ENCODE results near the gene TEK. TPM values are rescaled to one million over a fixed set of nuclear protein-coding genes. Genes with fewer than 3 reads are reported as not detected.

TEK gene
- polyA plus RNA-seq, 4 donors = 0.22 to 11.3 (median 4.6) TPM

DNA sequence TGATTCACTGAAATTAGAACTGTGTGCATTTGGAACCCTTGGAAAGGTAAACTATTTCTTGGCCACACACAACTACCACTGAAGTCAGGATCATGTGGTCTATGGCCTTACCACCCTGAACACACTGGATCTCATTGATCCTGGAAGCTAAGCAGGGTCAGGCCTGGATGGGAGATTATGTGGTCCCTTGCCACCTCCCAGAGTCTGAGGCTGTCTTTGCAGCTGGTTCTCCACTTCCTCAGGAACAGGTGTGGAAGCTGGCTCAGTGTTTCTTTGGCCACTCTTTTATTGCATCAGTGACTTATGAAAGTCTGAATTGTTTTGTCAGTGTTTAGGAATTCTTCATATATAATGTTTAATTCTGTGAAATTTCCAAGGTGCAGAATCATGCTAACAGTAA lies 89.2 kb downstream of the TEK start:
- DNase-seq (no peak), FAIRE-seq (no peak)
- Histone ChIP-seq H3K27ac (ENCODE audit: low read depth in 1 of 3, low read length in 2 of 3) (no peak overlapping the region), H3K9me3 (ENCODE audit: control insufficient read depth in 2 of 2, insufficient read depth in 1 of 2, low read depth in 1 of 2, low read length in 1 of 2) (no peaks in the 10 kb centered on the region), H3K27me3 (ENCODE audit: control insufficient read depth in 3 of 3, insufficient read depth in 3 of 3, low read length in 3 of 3) (no peaks in the 10 kb centered on the region), H3K4me1 (ENCODE audit: control insufficient read depth in 3 of 3, insufficient read depth in 2 of 3, low read depth in 1 of 3, low read length in 2 of 3) (no peaks in the 10 kb centered on the region), H3K36me3 (ENCODE audit: control insufficient read depth in 3 of 3, insufficient read depth in 2 of 3, low read depth in 1 of 3, low read length in 3 of 3) (peaks cover 0 to 2% (median 0%) of the 10 kb centered on the region in 3 donors), H3K4me3 (ENCODE audit: low read depth in 1 of 3, low read length in 3 of 3) (no peak overlapping the region)

DNA sequence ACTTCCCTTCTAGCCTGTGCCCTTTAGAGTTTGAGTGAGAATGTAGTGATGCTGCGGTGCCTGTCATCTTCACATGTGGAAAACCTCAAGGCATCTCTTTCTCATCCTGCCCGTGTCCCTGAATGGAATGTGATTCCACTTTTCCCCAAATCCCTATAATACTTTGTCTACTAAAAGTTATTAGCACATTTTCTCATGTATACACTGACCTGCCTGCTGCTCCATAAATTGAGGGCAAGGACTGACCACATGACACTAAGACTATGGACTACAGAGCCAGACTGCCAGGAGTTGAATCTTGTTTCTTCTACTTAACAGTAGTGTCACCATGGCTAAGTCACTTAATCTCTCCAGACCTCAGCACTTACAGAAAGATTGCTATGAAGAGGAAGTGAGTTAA lies 93.0 kb downstream of the TEK start:
- H3K27ac ChIP-seq (ENCODE audit: low read depth in 1 of 3, low read length in 2 of 3) = no peak overlapping the region
- DNase-seq (no peak), FAIRE-seq (no peak)
- no peaks in the 10 kb centered on the region for H3K4me1 ChIP-seq (ENCODE audit: control insufficient read depth in 3 of 3, insufficient read depth in 2 of 3, low read depth in 1 of 3, low read length in 2 of 3)
- H3K36me3 ChIP-seq (ENCODE audit: control insufficient read depth in 3 of 3, insufficient read depth in 2 of 3, low read depth in 1 of 3, low read length in 3 of 3) = peaks cover 0 to 2% (median 0%) of the 10 kb centered on the region in 3 donors
- no peaks in the 10 kb centered on the region for H3K27me3 ChIP-seq (ENCODE audit: control insufficient read depth in 3 of 3, insufficient read depth in 3 of 3, low read length in 3 of 3)
- no peaks in the 10 kb centered on the region for H3K9me3 ChIP-seq (ENCODE audit: control insufficient read depth in 2 of 2, insufficient read depth in 1 of 2, low read depth in 1 of 2, low read length in 1 of 2)
- no peak overlapping the region for H3K4me3 ChIP-seq (ENCODE audit: low read depth in 1 of 3, low read length in 3 of 3)
- 74 to 90% (median 85%) methylated on average over 2 of the region's 2 CpGs for WGBS, 3 donors

DNA sequence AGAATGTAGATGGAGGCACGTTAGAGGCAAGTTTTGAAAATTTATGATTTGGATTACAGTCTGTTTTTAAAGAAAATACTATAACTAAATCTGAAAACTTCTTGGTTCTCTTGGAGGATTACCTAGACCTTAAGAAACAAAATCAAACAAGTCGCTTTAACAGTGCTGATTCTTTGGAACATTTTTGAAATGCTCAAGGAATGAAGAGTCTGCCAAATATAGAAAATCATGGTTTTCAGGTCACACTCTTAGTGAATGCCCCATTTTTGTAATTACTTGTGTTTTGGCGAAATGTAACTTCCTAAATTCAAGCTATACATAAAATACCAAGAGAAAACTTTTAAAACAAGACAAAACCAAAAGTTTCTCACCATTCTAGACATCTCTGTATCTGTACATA lies 94.8 kb downstream of the TEK start:
- Histone ChIP-seq H3K4me1 (ENCODE audit: control insufficient read depth in 3 of 3, insufficient read depth in 2 of 3, low read depth in 1 of 3, low read length in 2 of 3) (no peaks in the 10 kb centered on the region), H3K27ac (ENCODE audit: low read depth in 1 of 3, low read length in 2 of 3) (no peak overlapping the region), H3K27me3 (ENCODE audit: control insufficient read depth in 3 of 3, insufficient read depth in 3 of 3, low read length in 3 of 3) (no peaks in the 10 kb centered on the region), H3K4me3 (ENCODE audit: low read depth in 1 of 3, low read length in 3 of 3) (no peak overlapping the region), H3K36me3 (ENCODE audit: control insufficient read depth in 3 of 3, insufficient read depth in 2 of 3, low read depth in 1 of 3, low read length in 3 of 3) (no peaks in the 10 kb centered on the region), H3K9me3 (ENCODE audit: control insufficient read depth in 2 of 2, insufficient read depth in 1 of 2, low read depth in 1 of 2, low read length in 1 of 2) (no peaks in the 10 kb centered on the region)
- FAIRE-seq (no peak), DNase-seq (no peak)
- 69 to 78% (median 73%) methylated on average over 3 of the region's 3 CpGs for WGBS, 3 donors

DNA sequence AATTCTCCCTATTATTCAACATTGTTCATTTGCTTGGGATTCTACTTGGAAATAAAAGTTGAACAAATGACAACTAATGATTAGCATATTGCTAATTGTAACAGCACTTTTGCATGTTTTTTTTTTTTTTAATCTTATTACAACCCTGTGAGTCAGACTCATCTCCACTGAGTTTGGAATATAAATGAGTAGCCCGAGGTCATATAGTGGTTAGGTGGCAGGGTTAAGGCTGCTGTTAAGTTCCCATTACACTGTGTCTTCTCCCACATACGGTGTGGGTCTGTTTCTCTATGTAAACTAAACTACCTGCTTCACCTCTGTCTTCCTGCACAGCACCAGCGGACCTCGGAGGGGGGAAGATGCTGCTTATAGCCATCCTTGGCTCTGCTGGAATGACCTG lies 95.6 kb downstream of the TEK start:
- Histone ChIP-seq H3K36me3 (ENCODE audit: control insufficient read depth in 3 of 3, insufficient read depth in 2 of 3, low read depth in 1 of 3, low read length in 3 of 3) (no peaks in the 10 kb centered on the region), H3K9me3 (ENCODE audit: control insufficient read depth in 2 of 2, insufficient read depth in 1 of 2, low read depth in 1 of 2, low read length in 1 of 2) (no peaks in the 10 kb centered on the region), H3K27me3 (ENCODE audit: control insufficient read depth in 3 of 3, insufficient read depth in 3 of 3, low read length in 3 of 3) (no peaks in the 10 kb centered on the region), H3K4me1 (ENCODE audit: control insufficient read depth in 3 of 3, insufficient read depth in 2 of 3, low read depth in 1 of 3, low read length in 2 of 3) (no peaks in the 10 kb centered on the region), H3K27ac (ENCODE audit: low read depth in 1 of 3, low read length in 2 of 3) (no peak overlapping the region), H3K4me3 (ENCODE audit: low read depth in 1 of 3, low read length in 3 of 3) (no peak overlapping the region)
- 78 to 81% (median 80%) methylated on average over 4 of the region's 4 CpGs for WGBS, 3 donors
- DNase-seq = no peak
- no peak for FAIRE-seq

DNA sequence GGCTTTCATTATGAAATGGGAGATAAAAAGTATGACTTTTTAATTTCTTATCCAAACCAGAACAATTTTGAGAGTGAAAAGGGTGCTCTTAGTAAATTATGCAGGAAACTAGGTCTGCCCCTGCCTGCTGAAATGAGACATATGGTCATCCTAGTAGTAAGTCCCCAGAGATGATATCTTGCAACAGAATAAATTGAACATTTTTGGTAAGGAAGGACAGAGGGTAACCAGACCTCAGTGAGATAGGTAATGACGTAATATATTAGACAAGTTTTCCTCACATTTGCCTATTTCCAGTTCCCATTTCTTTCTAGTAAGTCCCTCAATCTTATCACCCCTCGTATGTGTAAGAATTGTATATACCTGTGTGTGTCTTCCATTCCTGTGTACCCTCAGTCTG lies 96.2 kb downstream of the TEK start:
- H3K9me3 ChIP-seq (ENCODE audit: control insufficient read depth in 2 of 2, insufficient read depth in 1 of 2, low read depth in 1 of 2, low read length in 1 of 2) = no peaks in the 10 kb centered on the region
- no peak overlapping the region for H3K27ac ChIP-seq (ENCODE audit: low read depth in 1 of 3, low read length in 2 of 3)
- WGBS, 3 donors = 83 to 88% (median 84%) methylated on average over 2 of the region's 2 CpGs
- H3K4me3 ChIP-seq (ENCODE audit: low read depth in 1 of 3, low read length in 3 of 3) = no peak overlapping the region
- H3K36me3 ChIP-seq (ENCODE audit: control insufficient read depth in 3 of 3, insufficient read depth in 2 of 3, low read depth in 1 of 3, low read length in 3 of 3) = no peaks in the 10 kb centered on the region
- H3K4me1 ChIP-seq (ENCODE audit: control insufficient read depth in 3 of 3, insufficient read depth in 2 of 3, low read depth in 1 of 3, low read length in 2 of 3) = no peaks in the 10 kb centered on the region
- FAIRE-seq = no peak
- H3K27me3 ChIP-seq (ENCODE audit: control insufficient read depth in 3 of 3, insufficient read depth in 3 of 3, low read length in 3 of 3) = no peaks in the 10 kb centered on the region
- no peak for DNase-seq

DNA sequence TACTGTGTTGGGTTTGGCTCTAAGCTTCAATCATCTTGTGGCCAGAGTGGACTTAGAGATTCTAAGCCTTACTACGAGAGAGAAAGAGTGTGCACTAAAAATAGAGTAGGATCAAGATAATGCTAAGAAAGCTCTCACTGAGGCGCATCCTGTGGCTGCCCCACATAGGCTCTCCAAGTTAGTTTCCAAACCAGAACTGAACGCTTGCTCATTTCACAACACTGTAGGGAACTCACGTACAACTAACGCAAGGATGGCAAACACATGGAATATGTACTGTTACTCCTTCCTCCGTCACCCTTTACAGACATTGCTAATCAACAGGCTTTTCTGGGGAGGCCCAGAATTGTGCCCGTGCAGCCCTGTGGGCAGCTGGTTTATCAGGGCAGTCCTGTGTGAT lies 97.0 kb downstream of the TEK start:
- no peak for DNase-seq
- FAIRE-seq = no peak
- WGBS, 3 donors = 85 to 94% (median 89%) methylated on average over 7 of the region's 7 CpGs

DNA sequence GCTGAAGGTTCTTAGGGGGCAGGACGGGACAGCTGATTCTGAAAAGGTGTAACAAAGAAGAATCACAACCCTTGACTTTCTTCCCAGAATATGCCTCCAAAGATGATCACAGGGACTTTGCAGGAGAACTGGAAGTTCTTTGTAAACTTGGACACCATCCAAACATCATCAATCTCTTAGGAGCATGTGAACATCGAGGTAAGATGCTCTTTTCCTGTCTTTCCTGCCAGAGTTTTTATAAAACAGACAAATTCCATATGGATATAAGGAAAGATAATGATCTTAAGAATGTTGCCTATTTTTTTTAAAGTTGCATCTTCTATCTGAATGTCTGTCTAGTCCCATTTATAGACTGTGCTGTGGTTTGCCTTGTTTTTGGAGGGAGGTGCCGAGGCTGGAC lies 100.0 kb downstream of the TEK start:
- 62 to 78% (median 78%) methylated on average over 3 of the region's 3 CpGs for WGBS, 3 donors
- Histone ChIP-seq H3K27ac (ENCODE audit: low read depth in 1 of 3, low read length in 2 of 3) (no peak overlapping the region), H3K4me1 (ENCODE audit: control insufficient read depth in 3 of 3, insufficient read depth in 2 of 3, low read depth in 1 of 3, low read length in 2 of 3) (no peaks in the 10 kb centered on the region), H3K36me3 (ENCODE audit: control insufficient read depth in 3 of 3, insufficient read depth in 2 of 3, low read depth in 1 of 3, low read length in 3 of 3) (peaks cover 0 to 3% (median 0%) of the 10 kb centered on the region in 3 donors), H3K9me3 (ENCODE audit: control insufficient read depth in 2 of 2, insufficient read depth in 1 of 2, low read depth in 1 of 2, low read length in 1 of 2) (no peaks in the 10 kb centered on the region), H3K4me3 (ENCODE audit: low read depth in 1 of 3, low read length in 3 of 3) (no peak overlapping the region), H3K27me3 (ENCODE audit: control insufficient read depth in 3 of 3, insufficient read depth in 3 of 3, low read length in 3 of 3) (no peaks in the 10 kb centered on the region)
- FAIRE-seq = no peak
- no peak for DNase-seq

More for the DNA sequence above, 97.0 kb downstream of the TEK start:
- H3K36me3 ChIP-seq (ENCODE audit: control insufficient read depth in 3 of 3, insufficient read depth in 2 of 3, low read depth in 1 of 3, low read length in 3 of 3) = no peaks in the 10 kb centered on the region
- no peak overlapping the region for H3K27ac ChIP-seq (ENCODE audit: low read depth in 1 of 3, low read length in 2 of 3)
- H3K4me3 ChIP-seq (ENCODE audit: low read depth in 1 of 3, low read length in 3 of 3) = no peak overlapping the region
- H3K9me3 ChIP-seq (ENCODE audit: control insufficient read depth in 2 of 2, insufficient read depth in 1 of 2, low read depth in 1 of 2, low read length in 1 of 2) = no peaks in the 10 kb centered on the region
- no peaks in the 10 kb centered on the region for H3K27me3 ChIP-seq (ENCODE audit: control insufficient read depth in 3 of 3, insufficient read depth in 3 of 3, low read length in 3 of 3)
- H3K4me1 ChIP-seq (ENCODE audit: control insufficient read depth in 3 of 3, insufficient read depth in 2 of 3, low read depth in 1 of 3, low read length in 2 of 3) = no peaks in the 10 kb centered on the region

DNA sequence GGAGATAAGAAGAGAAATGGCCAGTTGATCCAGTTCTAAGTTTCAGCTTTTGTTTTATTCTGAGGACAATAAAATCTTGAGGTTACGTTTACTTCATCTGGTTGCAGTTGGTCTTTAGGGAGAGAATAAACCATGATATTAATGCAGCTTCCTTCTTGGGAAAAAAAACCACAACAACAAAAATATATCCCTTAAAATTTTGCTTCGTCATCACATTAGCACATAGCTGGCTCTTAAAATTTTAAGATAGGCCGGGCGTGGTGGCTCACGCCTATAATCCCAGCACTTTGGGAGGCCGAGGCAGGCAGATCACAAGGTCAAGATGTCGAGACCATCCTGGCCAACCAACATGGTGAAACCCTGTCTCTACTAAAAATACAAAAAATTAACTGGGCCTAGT lies 101.6 kb downstream of the TEK start:
- FAIRE-seq = no peak

DNA sequence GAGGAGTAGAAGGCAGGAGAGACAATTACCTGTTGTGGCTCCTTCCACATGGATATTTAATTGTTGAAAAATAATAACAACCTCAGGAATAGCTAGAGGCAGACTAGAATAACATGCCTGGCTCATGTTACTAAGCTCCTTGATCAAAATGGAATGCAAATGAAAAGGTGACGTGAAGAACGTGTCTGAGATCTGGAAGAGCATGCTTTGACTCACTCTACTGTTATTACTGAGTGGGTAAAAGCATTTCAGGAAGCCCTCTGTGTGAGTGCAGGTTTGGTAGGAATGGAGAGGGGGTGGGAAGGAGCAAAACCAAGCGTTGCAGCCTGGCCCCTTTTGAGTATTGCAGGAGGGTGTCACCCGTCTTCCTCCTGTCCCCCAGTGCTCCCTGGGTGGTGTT lies 103.2 kb downstream of the TEK start:
- H3K27ac ChIP-seq (ENCODE audit: low read depth in 1 of 3, low read length in 2 of 3) = no peak overlapping the region
- WGBS, 3 donors = 56 to 65% (median 63%) methylated on average over 4 of the region's 4 CpGs
- no peaks in the 10 kb centered on the region for H3K27me3 ChIP-seq (ENCODE audit: control insufficient read depth in 3 of 3, insufficient read depth in 3 of 3, low read length in 3 of 3)
- FAIRE-seq = no peak
- DNase-seq = no peak
- no peaks in the 10 kb centered on the region for H3K9me3 ChIP-seq (ENCODE audit: control insufficient read depth in 2 of 2, insufficient read depth in 1 of 2, low read depth in 1 of 2, low read length in 1 of 2)
- H3K36me3 ChIP-seq (ENCODE audit: control insufficient read depth in 3 of 3, insufficient read depth in 2 of 3, low read depth in 1 of 3, low read length in 3 of 3) = peaks cover 0 to 3% (median 0%) of the 10 kb centered on the region in 3 donors
- H3K4me3 ChIP-seq (ENCODE audit: low read depth in 1 of 3, low read length in 3 of 3) = no peak overlapping the region
- H3K4me1 ChIP-seq (ENCODE audit: control insufficient read depth in 3 of 3, insufficient read depth in 2 of 3, low read depth in 1 of 3, low read length in 2 of 3) = no peaks in the 10 kb centered on the region

More for the DNA sequence above, 101.6 kb downstream of the TEK start:
- WGBS, 3 donors = 85 to 90% (median 87%) methylated on average over 7 of the region's 7 CpGs
- Histone ChIP-seq H3K27me3 (ENCODE audit: control insufficient read depth in 3 of 3, insufficient read depth in 3 of 3, low read length in 3 of 3) (no peaks in the 10 kb centered on the region), H3K27ac (ENCODE audit: low read depth in 1 of 3, low read length in 2 of 3) (no peak overlapping the region), H3K4me3 (ENCODE audit: low read depth in 1 of 3, low read length in 3 of 3) (no peak overlapping the region), H3K9me3 (ENCODE audit: control insufficient read depth in 2 of 2, insufficient read depth in 1 of 2, low read depth in 1 of 2, low read length in 1 of 2) (no peaks in the 10 kb centered on the region), H3K4me1 (ENCODE audit: control insufficient read depth in 3 of 3, insufficient read depth in 2 of 3, low read depth in 1 of 3, low read length in 2 of 3) (no peaks in the 10 kb centered on the region), H3K36me3 (ENCODE audit: control insufficient read depth in 3 of 3, insufficient read depth in 2 of 3, low read depth in 1 of 3, low read length in 3 of 3) (peaks cover 0 to 3% (median 0%) of the 10 kb centered on the region in 3 donors)
- DNase-seq = no peak
